ENCODE measurements around the gene FGGY.

DNA sequence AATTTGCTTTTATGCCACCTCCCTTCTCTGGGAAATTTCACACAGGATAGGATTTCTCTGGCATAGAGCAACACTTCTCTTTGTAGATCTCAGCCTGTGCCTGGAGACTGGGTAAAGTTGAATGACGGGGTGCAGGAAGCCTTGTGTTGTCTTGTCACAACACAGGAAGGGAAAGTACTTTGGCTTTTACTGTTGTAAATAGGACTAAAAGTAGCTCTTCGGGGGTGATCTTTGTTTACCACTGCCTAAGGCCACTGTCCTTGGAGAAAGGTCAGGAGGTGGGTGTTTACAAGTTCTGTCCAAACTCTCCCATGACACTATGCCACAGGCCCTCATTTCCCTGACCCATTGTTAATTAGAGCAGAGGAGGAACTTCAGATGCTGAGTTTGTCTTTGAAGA, 139.7 kb downstream of the FGGY start:
- TF ChIP-seq, protein P1, sequence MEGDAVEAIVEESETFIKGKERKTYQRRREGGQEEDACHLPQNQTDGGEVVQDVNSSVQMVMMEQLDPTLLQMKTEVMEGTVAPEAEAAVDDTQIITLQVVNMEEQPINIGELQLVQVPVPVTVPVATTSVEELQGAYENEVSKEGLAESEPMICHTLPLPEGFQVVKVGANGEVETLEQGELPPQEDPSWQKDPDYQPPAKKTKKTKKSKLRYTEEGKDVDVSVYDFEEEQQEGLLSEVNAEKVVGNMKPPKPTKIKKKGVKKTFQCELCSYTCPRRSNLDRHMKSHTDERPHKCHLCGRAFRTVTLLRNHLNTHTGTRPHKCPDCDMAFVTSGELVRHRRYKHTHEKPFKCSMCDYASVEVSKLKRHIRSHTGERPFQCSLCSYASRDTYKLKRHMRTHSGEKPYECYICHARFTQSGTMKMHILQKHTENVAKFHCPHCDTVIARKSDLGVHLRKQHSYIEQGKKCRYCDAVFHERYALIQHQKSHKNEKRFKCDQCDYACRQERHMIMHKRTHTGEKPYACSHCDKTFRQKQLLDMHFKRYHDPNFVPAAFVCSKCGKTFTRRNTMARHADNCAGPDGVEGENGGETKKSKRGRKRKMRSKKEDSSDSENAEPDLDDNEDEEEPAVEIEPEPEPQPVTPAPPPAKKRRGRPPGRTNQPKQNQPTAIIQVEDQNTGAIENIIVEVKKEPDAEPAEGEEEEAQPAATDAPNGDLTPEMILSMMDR (IDR thresholded peaks at IDR 0.05), result no peak
- TF ChIP-seq JUN (CRISPR knock-in tag; IDR thresholded peaks at IDR 0.05) (no peak), NR3C1 (CRISPR knock-in tag; conservative IDR thresholded peaks at IDR 0.05; ENCODE audit: low read depth) (no peak), OVOL2 (CRISPR knock-in tag; IDR thresholded peaks at IDR 0.05; ENCODE audit: borderline replicate concordance) (no peak), FOXK1 (CRISPR knock-in tag; IDR thresholded peaks at IDR 0.05) (no peak)
- TF ChIP-seq, protein P2, sequence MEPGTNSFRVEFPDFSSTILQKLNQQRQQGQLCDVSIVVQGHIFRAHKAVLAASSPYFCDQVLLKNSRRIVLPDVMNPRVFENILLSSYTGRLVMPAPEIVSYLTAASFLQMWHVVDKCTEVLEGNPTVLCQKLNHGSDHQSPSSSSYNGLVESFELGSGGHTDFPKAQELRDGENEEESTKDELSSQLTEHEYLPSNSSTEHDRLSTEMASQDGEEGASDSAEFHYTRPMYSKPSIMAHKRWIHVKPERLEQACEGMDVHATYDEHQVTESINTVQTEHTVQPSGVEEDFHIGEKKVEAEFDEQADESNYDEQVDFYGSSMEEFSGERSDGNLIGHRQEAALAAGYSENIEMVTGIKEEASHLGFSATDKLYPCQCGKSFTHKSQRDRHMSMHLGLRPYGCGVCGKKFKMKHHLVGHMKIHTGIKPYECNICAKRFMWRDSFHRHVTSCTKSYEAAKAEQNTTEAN (CRISPR knock-in tag; IDR thresholded peaks at IDR 0.05), result no peak
- TF ChIP-seq, protein P3, sequence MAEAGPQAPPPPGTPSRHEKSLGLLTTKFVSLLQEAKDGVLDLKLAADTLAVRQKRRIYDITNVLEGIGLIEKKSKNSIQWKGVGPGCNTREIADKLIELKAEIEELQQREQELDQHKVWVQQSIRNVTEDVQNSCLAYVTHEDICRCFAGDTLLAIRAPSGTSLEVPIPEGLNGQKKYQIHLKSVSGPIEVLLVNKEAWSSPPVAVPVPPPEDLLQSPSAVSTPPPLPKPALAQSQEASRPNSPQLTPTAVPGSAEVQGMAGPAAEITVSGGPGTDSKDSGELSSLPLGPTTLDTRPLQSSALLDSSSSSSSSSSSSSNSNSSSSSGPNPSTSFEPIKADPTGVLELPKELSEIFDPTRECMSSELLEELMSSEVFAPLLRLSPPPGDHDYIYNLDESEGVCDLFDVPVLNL (CRISPR knock-in tag; IDR thresholded peaks at IDR 0.05; ENCODE audit: borderline replicate concordance, low read depth), result no peak
- TF ChIP-seq, protein P4, sequence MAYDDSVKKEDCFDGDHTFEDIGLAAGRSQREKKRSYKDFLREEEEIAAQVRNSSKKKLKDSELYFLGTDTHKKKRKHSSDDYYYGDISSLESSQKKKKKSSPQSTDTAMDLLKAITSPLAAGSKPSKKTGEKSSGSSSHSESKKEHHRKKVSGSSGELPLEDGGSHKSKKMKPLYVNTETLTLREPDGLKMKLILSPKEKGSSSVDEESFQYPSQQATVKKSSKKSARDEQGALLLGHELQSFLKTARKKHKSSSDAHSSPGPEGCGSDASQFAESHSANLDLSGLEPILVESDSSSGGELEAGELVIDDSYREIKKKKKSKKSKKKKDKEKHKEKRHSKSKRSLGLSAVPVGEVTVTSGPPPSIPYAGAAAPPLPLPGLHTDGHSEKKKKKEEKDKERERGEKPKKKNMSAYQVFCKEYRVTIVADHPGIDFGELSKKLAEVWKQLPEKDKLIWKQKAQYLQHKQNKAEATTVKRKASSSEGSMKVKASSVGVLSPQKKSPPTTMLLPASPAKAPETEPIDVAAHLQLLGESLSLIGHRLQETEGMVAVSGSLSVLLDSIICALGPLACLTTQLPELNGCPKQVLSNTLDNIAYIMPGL (CRISPR knock-in tag; IDR thresholded peaks at IDR 0.05), result no peak
- TF ChIP-seq, protein P5, sequence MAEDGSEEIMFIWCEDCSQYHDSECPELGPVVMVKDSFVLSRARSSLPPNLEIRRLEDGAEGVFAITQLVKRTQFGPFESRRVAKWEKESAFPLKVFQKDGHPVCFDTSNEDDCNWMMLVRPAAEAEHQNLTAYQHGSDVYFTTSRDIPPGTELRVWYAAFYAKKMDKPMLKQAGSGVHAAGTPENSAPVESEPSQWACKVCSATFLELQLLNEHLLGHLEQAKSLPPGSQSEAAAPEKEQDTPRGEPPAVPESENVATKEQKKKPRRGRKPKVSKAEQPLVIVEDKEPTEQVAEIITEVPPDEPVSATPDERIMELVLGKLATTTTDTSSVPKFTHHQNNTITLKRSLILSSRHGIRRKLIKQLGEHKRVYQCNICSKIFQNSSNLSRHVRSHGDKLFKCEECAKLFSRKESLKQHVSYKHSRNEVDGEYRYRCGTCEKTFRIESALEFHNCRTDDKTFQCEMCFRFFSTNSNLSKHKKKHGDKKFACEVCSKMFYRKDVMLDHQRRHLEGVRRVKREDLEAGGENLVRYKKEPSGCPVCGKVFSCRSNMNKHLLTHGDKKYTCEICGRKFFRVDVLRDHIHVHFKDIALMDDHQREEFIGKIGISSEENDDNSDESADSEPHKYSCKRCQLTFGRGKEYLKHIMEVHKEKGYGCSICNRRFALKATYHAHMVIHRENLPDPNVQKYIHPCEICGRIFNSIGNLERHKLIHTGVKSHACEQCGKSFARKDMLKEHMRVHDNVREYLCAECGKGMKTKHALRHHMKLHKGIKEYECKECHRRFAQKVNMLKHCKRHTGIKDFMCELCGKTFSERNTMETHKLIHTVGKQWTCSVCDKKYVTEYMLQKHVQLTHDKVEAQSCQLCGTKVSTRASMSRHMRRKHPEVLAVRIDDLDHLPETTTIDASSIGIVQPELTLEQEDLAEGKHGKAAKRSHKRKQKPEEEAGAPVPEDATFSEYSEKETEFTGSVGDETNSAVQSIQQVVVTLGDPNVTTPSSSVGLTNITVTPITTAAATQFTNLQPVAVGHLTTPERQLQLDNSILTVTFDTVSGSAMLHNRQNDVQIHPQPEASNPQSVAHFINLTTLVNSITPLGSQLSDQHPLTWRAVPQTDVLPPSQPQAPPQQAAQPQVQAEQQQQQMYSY (CRISPR knock-in tag; IDR thresholded peaks at IDR 0.05), result no peak

Measured in WTC11 (cell line).